Prostate gland (tissue), 2 donors: Measurements from ENCODE around the gene EGR2. TPM values are rescaled to one million over a fixed set of nuclear protein-coding genes. Genes with fewer than 3 reads are reported as not detected.

Experiments
- DNase-seq: peaks from one replicate; pipeline ENCODE4 v3.0.0-alpha.2; 2019; ENCODE audit warnings: low spot score
- H3K27ac ChIP-seq, 2 donors: fragments of 200-600 bp; sonication (generic); 2 replicates each; pipeline ENCODE4 v1.5.1; 2017 to 2019
- H3K27me3 ChIP-seq: fragments of 200-600 bp; sonication (generic); replicated peaks from 2 replicates; pipeline ENCODE4 v1.5.1; 2019; ENCODE audit not compliant: insufficient read depth
- H3K36me3 ChIP-seq, 2 donors: fragments of 200-600 bp; sonication (generic); 1 replicate in 1 of 2; 2 replicates in 1 of 2; pipeline versions ENCODE4 v1.5.1 to v1.8.1; 2017 to 2019
- H3K4me1 ChIP-seq: fragments of 200-600 bp; sonication (generic); replicated peaks from 2 replicates; pipeline ENCODE4 v1.5.1; 2019
- H3K4me3 ChIP-seq, 2 donors: fragments of 200-600 bp; sonication (generic); 2 replicates each; pipeline ENCODE4 v1.5.1; 2017 to 2019
- H3K9me3 ChIP-seq: fragments of 200-600 bp; sonication (generic); 2 replicates; pipeline ENCODE4 v1.5.1; 2017
- POLR2A ChIP-seq: fragments of 450-650 bp; IDR thresholded peaks from one replicate; pipeline ENCODE4 v1.6.1; 2016; ENCODE audit warnings: antibody characterized with exemption, mild to moderate bottlenecking
- POLR2AphosphoS5 ChIP-seq: sonication (generic); formaldehyde crosslinking; IDR thresholded peaks from one replicate; pipeline ENCODE4 v1.6.1; 2017; ENCODE audit warnings: antibody characterized with exemption
- WGBS: methylation state at CpG from one replicate; pipeline ENCODE4 v1.1.5; 2018; 5-methylcytosine and 5-hydroxymethylcytosine counted together
- intact Hi-C: fragments of 100-400 bp; cut with DNase I; formaldehyde crosslinking; loops from one replicate; pipeline ENCODE4 v1.14.2; 2022
- total RNA-seq, 2 donors: library from RNA; depleted of rRNA; stranded (reverse); fragments of >200 nt; gene quantifications; one replicate each; pipeline ENCODE4 v1.1.0, GENCODE V29; 2016
- TF ChIP-seq, protein P1 (sequence below), 4 experiments: fragments of 200-600 bp in 2 of 4; fragments of 450-650 bp in 2 of 4; sonication (generic) in 2 of 4; IDR thresholded peaks; 1 replicate in 3 of 4; 2 replicates in 1 of 4; pipeline ENCODE4 v1.5.1; 2016 to 2019; ENCODE audit warnings: antibody characterized with exemption in 4 of 4, mild to moderate bottlenecking in 2 of 4, moderate library complexity in 2 of 4

The EGR2 gene
- total RNA-seq, 2 donors from 2014 or later, result 2.5 to 4.6 TPM

- H3K4me3 ChIP-seq, result no peak overlapping the region
- TF ChIP-seq, protein P1, sequence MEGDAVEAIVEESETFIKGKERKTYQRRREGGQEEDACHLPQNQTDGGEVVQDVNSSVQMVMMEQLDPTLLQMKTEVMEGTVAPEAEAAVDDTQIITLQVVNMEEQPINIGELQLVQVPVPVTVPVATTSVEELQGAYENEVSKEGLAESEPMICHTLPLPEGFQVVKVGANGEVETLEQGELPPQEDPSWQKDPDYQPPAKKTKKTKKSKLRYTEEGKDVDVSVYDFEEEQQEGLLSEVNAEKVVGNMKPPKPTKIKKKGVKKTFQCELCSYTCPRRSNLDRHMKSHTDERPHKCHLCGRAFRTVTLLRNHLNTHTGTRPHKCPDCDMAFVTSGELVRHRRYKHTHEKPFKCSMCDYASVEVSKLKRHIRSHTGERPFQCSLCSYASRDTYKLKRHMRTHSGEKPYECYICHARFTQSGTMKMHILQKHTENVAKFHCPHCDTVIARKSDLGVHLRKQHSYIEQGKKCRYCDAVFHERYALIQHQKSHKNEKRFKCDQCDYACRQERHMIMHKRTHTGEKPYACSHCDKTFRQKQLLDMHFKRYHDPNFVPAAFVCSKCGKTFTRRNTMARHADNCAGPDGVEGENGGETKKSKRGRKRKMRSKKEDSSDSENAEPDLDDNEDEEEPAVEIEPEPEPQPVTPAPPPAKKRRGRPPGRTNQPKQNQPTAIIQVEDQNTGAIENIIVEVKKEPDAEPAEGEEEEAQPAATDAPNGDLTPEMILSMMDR (IDR thresholded peaks at IDR 0.05), result no peak
- TF ChIP-seq POLR2A, result no peak
- intact Hi-C loops, result no loop called here
- no peak for DNase-seq
- H3K4me1 ChIP-seq, result peaks cover 2% of the 10 kb centered on the region
- H3K9me3 ChIP-seq, result no peaks in the 10 kb centered on the region
- no peak overlapping the region for H3K27ac ChIP-seq
- no peaks in the 10 kb centered on the region for H3K36me3 ChIP-seq
- WGBS, result 19% methylated on average over 4 of the region's 4 CpGs
- no peaks in the 10 kb centered on the region for H3K27me3 ChIP-seq
These were observed 39.9 kb upstream of the EGR2 start for GRCh38 chr10:62856021-62856420.

DNA sequence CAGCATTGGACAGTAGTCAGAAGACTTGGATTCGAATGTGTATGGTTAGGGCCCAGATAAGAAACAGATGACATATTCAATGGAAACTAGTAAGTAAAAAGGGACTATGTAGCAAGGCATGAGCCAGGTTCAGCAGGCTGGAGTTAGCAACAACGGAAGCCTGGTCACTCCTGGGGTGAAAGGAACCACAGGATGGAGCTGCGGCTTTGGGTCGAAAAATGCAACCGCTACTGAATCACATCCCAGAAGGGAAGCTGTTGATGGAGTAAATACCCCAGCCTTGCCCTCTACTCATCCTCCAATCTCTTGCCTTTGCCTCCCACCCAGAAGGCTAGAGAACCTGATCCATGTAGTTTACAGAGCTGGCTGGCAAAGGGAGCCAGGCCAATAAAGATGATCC, 37.5 kb upstream of the EGR2 start:
- no peak for DNase-seq
- Histone ChIP-seq H3K4me3 (no peak overlapping the region), H3K9me3 (no peaks in the 10 kb centered on the region), H3K4me1 (peaks cover 2% of the 10 kb centered on the region), H3K36me3 (no peaks in the 10 kb centered on the region), H3K27me3 (no peaks in the 10 kb centered on the region), H3K27ac (no peak overlapping the region)
- WGBS, result 91% methylated on average over 5 of the region's 5 CpGs
- intact Hi-C loops, result no loop called here
- TF ChIP-seq POLR2A (no peak), POLR2AphosphoS5 (no peak)
- TF ChIP-seq, protein P1 (IDR thresholded peaks at IDR 0.05), result no peak

- intact Hi-C loops, result no loop called here
These were observed 37.0 kb upstream of the EGR2 start for GRCh38 chr10:62852961-62853702.

DNA sequence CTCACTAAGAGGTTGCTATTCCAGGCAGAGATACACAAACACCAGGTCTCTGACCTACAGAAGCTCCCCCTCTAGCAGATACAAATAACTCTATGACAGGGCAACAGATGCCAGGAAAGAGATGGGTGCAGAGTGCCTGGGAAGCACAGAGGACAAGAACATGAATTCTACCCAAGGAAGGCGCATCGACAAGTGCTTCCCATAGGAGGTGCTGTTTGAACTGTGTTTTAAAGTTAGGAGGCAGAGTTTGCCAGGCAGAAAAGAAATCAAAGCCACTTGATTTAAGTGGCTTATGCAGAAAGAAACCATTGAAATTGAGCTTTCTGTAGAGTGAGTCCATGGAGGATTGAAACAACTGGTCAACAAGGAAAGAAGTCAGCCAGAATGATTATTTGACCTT, 35.3 kb upstream of the EGR2 start:
- Histone ChIP-seq H3K36me3 (no peaks in the 10 kb centered on the region), H3K27me3 (no peaks in the 10 kb centered on the region), H3K9me3 (no peaks in the 10 kb centered on the region), H3K27ac (no peak overlapping the region), H3K4me3 (no peak overlapping the region), H3K4me1 (peaks cover 2% of the 10 kb centered on the region)
- 88% methylated on average over 2 of the region's 2 CpGs for WGBS
- DNase-seq, result no peak
- TF ChIP-seq POLR2A (no peak), POLR2AphosphoS5 (no peak)
- TF ChIP-seq, protein P1 (IDR thresholded peaks at IDR 0.05), result no peak
- intact Hi-C loops, result no loop called here

More at GRCh38 chr10:62852961-62853702, 37.0 kb upstream of the EGR2 start:
- Histone ChIP-seq H3K27ac (no peak overlapping the region), H3K4me1 (peaks cover 2% of the 10 kb centered on the region), H3K27me3 (no peaks in the 10 kb centered on the region), H3K9me3 (no peaks in the 10 kb centered on the region), H3K4me3 (no peak overlapping the region), H3K36me3 (no peaks in the 10 kb centered on the region)
- TF ChIP-seq POLR2AphosphoS5 (no peak), POLR2A (no peak)
- TF ChIP-seq, protein P1 (IDR thresholded peaks at IDR 0.05), result no peak
- 85% methylated on average over 6 of the region's 6 CpGs for WGBS
- DNase-seq, result no peak

- intact Hi-C loops, result no loop called here
- H3K4me3 ChIP-seq, result no peak overlapping the region
- DNase-seq, result no peak
These were observed 34.5 kb upstream of the EGR2 start for GRCh38 chr10:62850646-62851045.

More at GRCh38 chr10:62850646-62851045, 34.5 kb upstream of the EGR2 start:
- Histone ChIP-seq H3K36me3 (no peaks in the 10 kb centered on the region), H3K27ac (no peak overlapping the region), H3K27me3 (no peaks in the 10 kb centered on the region), H3K4me1 (no peaks in the 10 kb centered on the region), H3K9me3 (no peaks in the 10 kb centered on the region)
- WGBS, result 85% methylated on average over 3 of the region's 3 CpGs
- TF ChIP-seq POLR2AphosphoS5, result no peak
- TF ChIP-seq POLR2A, result no peak
- TF ChIP-seq, protein P1 (IDR thresholded peaks at IDR 0.05), result no peak
